Type B pancreatic cell (in vitro differentiated cells): Measurements from ENCODE around the gene RAPGEF6. TPM values are rescaled to one million over a fixed set of nuclear protein-coding genes. Genes with fewer than 3 reads are reported as not detected.

ENCODE experiments used
- DNase-seq: peaks from one replicate; pipeline ENCODE4 v3.0.0; 2021; ENCODE audit warnings: mixed read lengths; ENCODE audit not compliant: unreplicated experiment; ENCODE audit errors: extremely low spot score
- H3K27ac Mint-ChIP-seq: 2 replicates; pipeline ENCODE4 v1.8.0; 2021; ENCODE audit warnings: mild to moderate bottlenecking, mixed read lengths
- H3K27me3 Mint-ChIP-seq: 2 replicates; pipeline ENCODE4 v1.8.0; 2021; ENCODE audit warnings: mixed read lengths
- H3K36me3 Mint-ChIP-seq: 2 replicates; pipeline ENCODE4 v1.8.0; 2021; ENCODE audit warnings: mixed read lengths
- H3K4me1 Mint-ChIP-seq: one replicate; pipeline ENCODE4 v1.8.0; 2021; ENCODE audit warnings: mixed read lengths; ENCODE audit not compliant: unreplicated experiment
- H3K4me3 Mint-ChIP-seq: 2 replicates; pipeline ENCODE4 v1.8.0; 2021; ENCODE audit warnings: mild to moderate bottlenecking, mixed read lengths
- H3K9me3 Mint-ChIP-seq: 2 replicates; pipeline ENCODE4 v1.8.0; 2021; ENCODE audit warnings: mixed read lengths
- total RNA-seq: library from RNA; stranded (reverse); gene quantifications from 2 replicates; pipeline ENCODE4 v1.2.1, GENCODE V29; 2021; ENCODE audit warnings: low replicate concordance
- TF ChIP-seq, protein P1 (sequence below): fragments of 200-600 bp; sonication (generic); conservative IDR thresholded peaks from 2 replicates; pipeline ENCODE4 v1.5.0; 2021; ENCODE audit warnings: antibody characterized with exemption, mild to moderate bottlenecking

The RAPGEF6 gene
- total RNA-seq, 1 donor from 2014 or later = 23.4 TPM

GRCh38 chr5:131532031-131532640 lies 102.9 kb downstream of the RAPGEF6 start:
- Mint-ChIP-seq H3K27ac (no peak overlapping the region), H3K9me3 (no peaks in the 10 kb centered on the region), H3K27me3 (no peaks in the 10 kb centered on the region), H3K36me3 (no peaks in the 10 kb centered on the region), H3K4me3 (no peak overlapping the region), H3K4me1 (peaks cover 21% of the 10 kb centered on the region)
- TF ChIP-seq, protein P1, sequence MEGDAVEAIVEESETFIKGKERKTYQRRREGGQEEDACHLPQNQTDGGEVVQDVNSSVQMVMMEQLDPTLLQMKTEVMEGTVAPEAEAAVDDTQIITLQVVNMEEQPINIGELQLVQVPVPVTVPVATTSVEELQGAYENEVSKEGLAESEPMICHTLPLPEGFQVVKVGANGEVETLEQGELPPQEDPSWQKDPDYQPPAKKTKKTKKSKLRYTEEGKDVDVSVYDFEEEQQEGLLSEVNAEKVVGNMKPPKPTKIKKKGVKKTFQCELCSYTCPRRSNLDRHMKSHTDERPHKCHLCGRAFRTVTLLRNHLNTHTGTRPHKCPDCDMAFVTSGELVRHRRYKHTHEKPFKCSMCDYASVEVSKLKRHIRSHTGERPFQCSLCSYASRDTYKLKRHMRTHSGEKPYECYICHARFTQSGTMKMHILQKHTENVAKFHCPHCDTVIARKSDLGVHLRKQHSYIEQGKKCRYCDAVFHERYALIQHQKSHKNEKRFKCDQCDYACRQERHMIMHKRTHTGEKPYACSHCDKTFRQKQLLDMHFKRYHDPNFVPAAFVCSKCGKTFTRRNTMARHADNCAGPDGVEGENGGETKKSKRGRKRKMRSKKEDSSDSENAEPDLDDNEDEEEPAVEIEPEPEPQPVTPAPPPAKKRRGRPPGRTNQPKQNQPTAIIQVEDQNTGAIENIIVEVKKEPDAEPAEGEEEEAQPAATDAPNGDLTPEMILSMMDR = no peak
- no peak for DNase-seq

DNA sequence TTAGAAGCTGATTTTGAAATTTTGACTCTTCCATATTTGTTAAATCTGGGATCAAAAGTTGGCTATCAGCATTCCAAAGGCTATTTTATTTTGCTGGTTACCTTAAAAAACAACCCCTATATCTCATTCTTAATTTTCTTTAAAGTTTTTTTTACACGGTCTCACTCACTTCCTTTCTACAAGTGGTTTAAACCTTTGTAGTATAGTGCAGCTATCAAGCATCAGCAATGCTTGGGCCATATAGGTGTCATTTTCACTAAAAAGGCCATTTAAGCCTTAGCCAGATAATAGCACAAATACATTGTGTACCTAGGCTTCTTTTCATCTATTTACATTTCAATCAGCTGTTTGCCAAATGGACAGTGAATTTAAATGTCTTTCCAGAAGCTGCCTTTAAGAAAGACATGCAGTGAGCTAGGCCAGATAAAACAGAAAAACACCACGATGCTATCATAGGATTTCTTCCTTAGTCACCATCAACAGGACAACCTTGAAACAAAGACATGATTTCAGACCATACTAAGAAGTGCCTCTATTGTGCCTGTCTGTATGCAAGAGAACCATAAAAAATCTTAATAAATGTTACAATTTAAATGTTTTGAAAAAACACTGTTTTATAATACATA lies 104.2 kb downstream of the RAPGEF6 start:
- Mint-ChIP-seq H3K27ac (no peak overlapping the region), H3K4me1 (peaks cover 15% of the 10 kb centered on the region), H3K4me3 (no peak overlapping the region), H3K9me3 (no peaks in the 10 kb centered on the region), H3K27me3 (no peaks in the 10 kb centered on the region), H3K36me3 (no peaks in the 10 kb centered on the region)
- TF ChIP-seq, protein P1 = no peak
- no peak for DNase-seq

DNA sequence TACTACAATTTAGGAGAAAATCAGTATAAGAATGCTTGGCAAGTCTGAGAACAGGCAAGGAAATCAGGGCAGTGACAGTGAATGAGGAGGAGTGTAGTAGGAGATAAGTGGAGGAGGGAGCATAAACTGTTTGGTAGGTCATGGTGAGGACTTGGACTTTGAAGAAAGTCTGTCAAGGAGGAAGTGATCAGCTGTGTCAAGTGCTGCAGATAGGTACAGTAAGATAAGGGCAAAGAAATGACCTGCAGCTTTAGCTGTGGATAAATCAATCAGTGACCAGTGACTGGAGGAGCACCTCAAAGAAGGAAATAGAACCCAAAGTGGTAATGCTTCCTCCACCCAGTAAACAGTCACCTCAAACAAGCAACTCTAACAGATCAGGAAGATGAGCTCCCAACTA lies 106.3 kb downstream of the RAPGEF6 start:
- Mint-ChIP-seq H3K27me3 (no peaks in the 10 kb centered on the region), H3K4me1 (peaks cover 5% of the 10 kb centered on the region), H3K9me3 (no peaks in the 10 kb centered on the region), H3K36me3 (no peaks in the 10 kb centered on the region), H3K27ac (no peak overlapping the region), H3K4me3 (no peak overlapping the region)
- TF ChIP-seq, protein P1 = no peak
- DNase-seq = no peak

- peaks cover 5% of the 10 kb centered on the region for H3K4me1 Mint-ChIP-seq
- no peak overlapping the region for H3K27ac Mint-ChIP-seq
- no peaks in the 10 kb centered on the region for H3K9me3 Mint-ChIP-seq
- H3K36me3 Mint-ChIP-seq = no peaks in the 10 kb centered on the region
- TF ChIP-seq, protein P1 = no peak
- H3K4me3 Mint-ChIP-seq = no peak overlapping the region
- no peaks in the 10 kb centered on the region for H3K27me3 Mint-ChIP-seq
- no peak for DNase-seq
Observed at GRCh38 chr5:131525805-131526204, 109.2 kb downstream of the RAPGEF6 start.

DNA sequence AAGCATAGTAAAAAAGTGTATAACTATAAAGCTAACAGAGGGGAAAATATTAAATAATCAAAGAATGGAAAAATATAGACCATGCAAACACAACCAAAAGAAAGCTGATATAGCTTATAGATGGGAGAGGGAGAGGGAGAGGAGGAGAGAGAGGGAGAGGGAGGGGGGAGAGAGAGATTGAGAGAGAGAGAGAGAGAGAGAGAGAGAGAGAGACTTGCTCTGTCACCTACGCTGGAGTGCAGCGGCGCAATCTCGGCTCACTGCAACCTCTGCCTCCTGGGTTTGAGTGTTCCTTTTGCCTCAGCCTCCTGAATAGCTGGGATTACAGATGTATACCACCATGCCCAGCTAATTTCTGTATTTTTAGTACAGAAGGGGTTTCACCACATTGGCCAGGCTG lies 110.6 kb downstream of the RAPGEF6 start:
- Mint-ChIP-seq H3K4me3 (no peak overlapping the region), H3K9me3 (no peaks in the 10 kb centered on the region), H3K36me3 (no peaks in the 10 kb centered on the region), H3K4me1 (peaks cover 5% of the 10 kb centered on the region), H3K27ac (no peak overlapping the region), H3K27me3 (no peaks in the 10 kb centered on the region)
- TF ChIP-seq, protein P1 = no peak
- no peak for DNase-seq
